ENCODE measurements around the gene STYXL2.

The STYXL2 gene

GRCh38 chr1:167081594-167082156, 12.2 kb upstream of the STYXL2 start:
- no peak for DNase-seq (ENCODE audit: low read depth)

GRCh38 chr1:167082511-167083027, 11.3 kb upstream of the STYXL2 start:
- DNase-seq (ENCODE audit: low read depth) = no peak

GRCh38 chr1:167083066-167083665, 10.7 kb upstream of the STYXL2 start:
- DNase-seq (ENCODE audit: low read depth) = no peak

- DNase-seq (ENCODE audit: low read depth) = no peak
Measured at GRCh38 chr1:167083871-167084270, 10.0 kb upstream of the STYXL2 start.

- DNase-seq (ENCODE audit: low read depth) = no peak
Measured at GRCh38 chr1:167084757-167085156, 9.1 kb upstream of the STYXL2 start.

GRCh38 chr1:167086033-167086432, 7.8 kb upstream of the STYXL2 start:
- DNase-seq (ENCODE audit: low read depth) = no peak

GRCh38 chr1:167086768-167087167, 7.1 kb upstream of the STYXL2 start:
- no peak for DNase-seq (ENCODE audit: low read depth)

- no peak for DNase-seq (ENCODE audit: low read depth)
Measured at GRCh38 chr1:167088746-167089417, 5.0 kb upstream of the STYXL2 start.

- DNase-seq (ENCODE audit: low read depth) = no peak
Measured at GRCh38 chr1:167089939-167090313, 3.9 kb upstream of the STYXL2 start.

GRCh38 chr1:167090314-167090942, 3.4 kb upstream of the STYXL2 start, which contains the start of gene GPA33:
TSS of gene GPA33 (minus strand) at chr1:167090377. CDS start at chr1:167090287, 90 bp downstream.
- DNase-seq (ENCODE audit: low read depth) = no peak

- DNase-seq (ENCODE audit: low read depth) = no peak
Measured at GRCh38 chr1:167092653-167093052, 1.2 kb upstream of the STYXL2 start.

GRCh38 chr1:167094690-167095089, 815 bp downstream of the STYXL2 start:
- DNase-seq (ENCODE audit: low read depth) = no peak

- DNase-seq (ENCODE audit: low read depth) = peak; percentile 81
Measured at GRCh38 chr1:167095368-167095767, 1.5 kb downstream of the STYXL2 start.

- DNase-seq (ENCODE audit: low read depth) = no peak
Measured at GRCh38 chr1:167099851-167100250, 6.0 kb downstream of the STYXL2 start.

- no peak for DNase-seq (ENCODE audit: low read depth)
Measured at GRCh38 chr1:167100730-167101129, 6.9 kb downstream of the STYXL2 start.

- DNase-seq (ENCODE audit: low read depth) = no peak
Measured at GRCh38 chr1:167101754-167102153, 7.9 kb downstream of the STYXL2 start.

- no peak for DNase-seq (ENCODE audit: low read depth)
Measured at GRCh38 chr1:167102906-167103573, 9.2 kb downstream of the STYXL2 start.

- no peak for DNase-seq (ENCODE audit: low read depth)
Measured at GRCh38 chr1:167104256-167104633, 10.4 kb downstream of the STYXL2 start.

- no peak for DNase-seq (ENCODE audit: low read depth)
Measured at GRCh38 chr1:167105271-167106118, 11.6 kb downstream of the STYXL2 start.

GRCh38 chr1:167106119-167106461, 12.2 kb downstream of the STYXL2 start:
- no peak for DNase-seq (ENCODE audit: low read depth)

- DNase-seq (ENCODE audit: low read depth) = no peak
Measured at GRCh38 chr1:167107456-167107855, 13.6 kb downstream of the STYXL2 start.

GRCh38 chr1:167109125-167109524, 15.2 kb downstream of the STYXL2 start:
- no peak for DNase-seq (ENCODE audit: low read depth)

All from EH (cell line).